Ovary (tissue), 9 donors: ENCODE data around the gene THSD4. TPM values are rescaled to one million over a fixed set of nuclear protein-coding genes. Genes with fewer than 3 reads are reported as not detected.
A peak's percentile ranks its signal among the peaks of the same experiment; 100 is the strongest.

ENCODE experiments used
- DNase-seq, 5 donors: peaks; one replicate each; pipeline ENCODE4 v3.0.0-alpha.2; 2019 to 2020
- H3K27ac ChIP-seq, 2 donors: fragments of 200-600 bp; one replicate each; pipeline versions ENCODE4 v1.5.1 to v1.8.0; 2019 to 2022
- H3K27me3 ChIP-seq: fragments of 200-600 bp; one replicate; pipeline ENCODE4 v1.8.0; 2022
- H3K36me3 ChIP-seq: fragments of 200-600 bp; sonication (generic); one replicate; pipeline ENCODE4 v1.5.1; 2019
- H3K4me1 ChIP-seq: one replicate; pipeline ENCODE4 v1.8.1; 2013; ENCODE audit warnings: mild to moderate bottlenecking, moderate library complexity; ENCODE audit not compliant: insufficient read depth
- H3K4me3 ChIP-seq: fragments of 200-600 bp; sonication (generic); one replicate; pipeline ENCODE4 v1.5.1; 2017
- H3K9me3 ChIP-seq, 2 donors: fragments of 200-600 bp in 1 of 2; sonication (generic) in 1 of 2; one replicate each; pipeline versions ENCODE4 v1.5.1 to v1.8.1; 2013 to 2019; ENCODE audit warnings: mild to moderate bottlenecking in 1 of 2, moderate library complexity in 1 of 2
- EP300 ChIP-seq: sonication (generic); formaldehyde crosslinking; IDR thresholded peaks from one replicate; pipeline ENCODE4 v1.6.1; 2017; ENCODE audit warnings: antibody characterized with exemption
- POLR2A ChIP-seq: fragments of 450-650 bp; IDR thresholded peaks from one replicate; pipeline ENCODE4 v1.6.1; 2017; ENCODE audit warnings: antibody characterized with exemption, mild to moderate bottlenecking, moderate library complexity
- WGBS, 3 donors: extraction: QIAGEN DNeasy Blood & Tissue Kit in 1 of 3; methylation state at CpG; one replicate each; pipeline versions ENCODE4 v1.1.5 to v1.1.7; 2013 to 2017; 5-methylcytosine and 5-hydroxymethylcytosine counted together
- intact Hi-C, 4 donors: fragments of 100-400 bp; cut with DNase I; formaldehyde crosslinking; loops; one replicate each; pipeline versions ENCODE4 v1.11.0 to v1.15.1; 2022 to 2023
- polyA plus RNA-seq, 2 donors: library from polyadenylated mRNA; stranded (reverse); fragments of 200-250 nt in 1 of 2; fragments of 350-450 nt in 1 of 2; fragmentation: Illumina TruSeq in 1 of 2; extraction: RNeasy Lipid Tissue Mini Kit (QIAGEN cat#74804) in 1 of 2; gene quantifications; one replicate each; pipeline ENCODE4 v1.2.3, GENCODE V29; 2013 to 2014
- total RNA-seq, 7 donors: library from RNA; depleted of rRNA in 2 of 7; stranded (reverse); fragments of >200 nt in 2 of 7; fragmentation: NEBNext Ultra II Directional in 3 of 7; extraction: Animal tissue kit (Norgen Biotek cat#: 25700) in 3 of 7; gene quantifications; one replicate each; pipeline versions ENCODE4 v1.1.0 to v1.2.4, GENCODE V29; 2016 to 2023
- TF ChIP-seq, protein P1 (sequence below), 3 donors: fragments of 450-650 bp in 2 of 3; fragments of 200-600 bp in 1 of 3; IDR thresholded peaks; one replicate each; pipeline versions ENCODE4 v1.5.1 to v1.8.0; 2016 to 2022; ENCODE audit warnings: antibody characterized with exemption in 3 of 3, mild to moderate bottlenecking in 1 of 3
- donor health status: DM: no; HTN: no; CAD: no; lungs with moderate emphysema.
- donor health status: DM: no; HTN: no; CAD: no.
- donor health status: Bipolar disorder and iron deficiency.
- donor health status: DM: yes; HTN: yes; CAD: no.
- donor health status: DM: no; HTN: no; CAD: no.
- donor health status: DM: yes; HTN: yes; CAD: no.

THSD4 gene
- total and polyA plus RNA-seq, 9 donors, result 3.2 to 53.4 (median 13.5) TPM

DNA sequence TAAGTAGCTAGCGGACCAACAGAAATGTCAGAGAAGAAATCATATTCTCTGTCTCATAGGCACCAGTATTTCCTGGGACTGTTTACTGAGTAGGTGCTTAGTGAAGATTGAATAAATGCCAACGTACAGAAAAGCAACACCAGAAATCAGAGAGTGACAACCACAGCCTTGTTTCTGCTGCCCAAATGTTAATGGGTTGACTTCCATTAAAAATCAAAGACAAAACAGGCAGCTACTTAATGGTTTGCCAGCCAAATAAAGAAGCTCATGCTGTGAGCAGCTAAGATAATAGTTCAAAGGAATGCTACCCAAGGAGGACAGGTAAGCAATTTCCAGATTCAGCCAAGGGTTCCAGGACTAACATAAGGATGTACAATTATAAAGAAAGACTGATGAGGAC, 270.7 kb downstream of the THSD4 start:
- Histone ChIP-seq H3K36me3 (no peaks in the 10 kb centered on the region), H3K4me3 (no peak overlapping the region), H3K27ac (no peak overlapping the region), H3K4me1 (no peaks in the 10 kb centered on the region), H3K9me3 (no peaks in the 10 kb centered on the region), H3K27me3 (no peaks in the 10 kb centered on the region)
- DNase-seq, result no peak
- intact Hi-C loops, result loop anchor here in 3 of 4 donors (2.0 to 10.0 kb wide), 3 partner anchors 55 to 271 kb away; partner anchors contain the start of gene THSD4 (in 1 of the 3)
- WGBS, 3 donors, result 63 to 73% (median 65%) methylated on average over 2 of the region's 2 CpGs
- TF ChIP-seq POLR2A, result no peak
- TF ChIP-seq, protein P1, sequence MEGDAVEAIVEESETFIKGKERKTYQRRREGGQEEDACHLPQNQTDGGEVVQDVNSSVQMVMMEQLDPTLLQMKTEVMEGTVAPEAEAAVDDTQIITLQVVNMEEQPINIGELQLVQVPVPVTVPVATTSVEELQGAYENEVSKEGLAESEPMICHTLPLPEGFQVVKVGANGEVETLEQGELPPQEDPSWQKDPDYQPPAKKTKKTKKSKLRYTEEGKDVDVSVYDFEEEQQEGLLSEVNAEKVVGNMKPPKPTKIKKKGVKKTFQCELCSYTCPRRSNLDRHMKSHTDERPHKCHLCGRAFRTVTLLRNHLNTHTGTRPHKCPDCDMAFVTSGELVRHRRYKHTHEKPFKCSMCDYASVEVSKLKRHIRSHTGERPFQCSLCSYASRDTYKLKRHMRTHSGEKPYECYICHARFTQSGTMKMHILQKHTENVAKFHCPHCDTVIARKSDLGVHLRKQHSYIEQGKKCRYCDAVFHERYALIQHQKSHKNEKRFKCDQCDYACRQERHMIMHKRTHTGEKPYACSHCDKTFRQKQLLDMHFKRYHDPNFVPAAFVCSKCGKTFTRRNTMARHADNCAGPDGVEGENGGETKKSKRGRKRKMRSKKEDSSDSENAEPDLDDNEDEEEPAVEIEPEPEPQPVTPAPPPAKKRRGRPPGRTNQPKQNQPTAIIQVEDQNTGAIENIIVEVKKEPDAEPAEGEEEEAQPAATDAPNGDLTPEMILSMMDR (IDR thresholded peaks at IDR 0.05), result no peak
- TF ChIP-seq EP300, result no peak

DNA sequence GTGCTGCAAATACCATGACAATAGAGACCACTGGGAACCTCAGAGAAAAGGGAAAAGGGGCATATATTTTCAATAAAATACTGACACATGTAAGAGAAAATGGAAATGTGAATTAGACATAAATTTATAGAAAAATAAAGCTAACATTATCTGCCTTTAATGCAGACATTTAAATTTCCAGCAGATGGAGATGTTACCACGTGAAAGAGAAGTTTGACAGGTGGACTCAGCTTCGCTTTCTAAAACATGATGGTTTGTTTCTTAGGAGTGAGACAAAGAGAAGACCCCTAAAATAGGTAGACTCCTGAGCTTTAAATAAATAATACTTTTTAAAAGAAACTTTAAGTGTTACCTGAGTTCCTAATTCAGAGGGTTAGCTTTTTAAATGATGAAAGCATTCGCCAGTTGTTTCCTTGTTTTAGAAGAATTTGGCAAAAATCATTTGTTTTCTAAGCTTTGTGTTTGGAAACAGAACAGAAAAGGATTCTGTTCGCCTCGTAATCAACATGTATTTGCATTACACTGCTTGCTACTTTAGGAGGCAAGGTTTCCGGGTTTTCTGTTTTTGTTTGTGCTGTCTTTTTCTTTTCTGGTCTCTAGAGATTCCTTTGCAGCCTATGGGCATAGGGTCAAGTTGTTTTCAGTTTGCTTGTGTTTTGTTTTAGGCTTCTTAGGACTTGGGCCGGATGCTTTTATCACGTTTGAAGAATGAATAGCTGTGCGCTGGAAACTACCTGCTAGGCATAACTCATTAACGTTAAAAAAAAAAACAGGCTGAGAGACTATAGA, 271.4 kb downstream of the THSD4 start:
- TF ChIP-seq, protein P1 (IDR thresholded peaks at IDR 0.05), result peak in 2 of 3 donors; percentile 59
- no peak for TF ChIP-seq POLR2A
- Histone ChIP-seq H3K4me3 (no peak overlapping the region), H3K36me3 (no peaks in the 10 kb centered on the region), H3K4me1 (no peaks in the 10 kb centered on the region), H3K27ac (no peak overlapping the region), H3K27me3 (no peaks in the 10 kb centered on the region), H3K9me3 (no peaks in the 10 kb centered on the region)
- no peak for DNase-seq
- WGBS, 3 donors, result 8 to 15% (median 12%) methylated on average over 10 of the region's 10 CpGs
- intact Hi-C loops, result loop anchor here in 3 of 4 donors (2.0 to 10.0 kb wide), 3 partner anchors 54 to 272 kb away; partner anchors contain the start of gene THSD4 (in 1 of the 3)

DNA sequence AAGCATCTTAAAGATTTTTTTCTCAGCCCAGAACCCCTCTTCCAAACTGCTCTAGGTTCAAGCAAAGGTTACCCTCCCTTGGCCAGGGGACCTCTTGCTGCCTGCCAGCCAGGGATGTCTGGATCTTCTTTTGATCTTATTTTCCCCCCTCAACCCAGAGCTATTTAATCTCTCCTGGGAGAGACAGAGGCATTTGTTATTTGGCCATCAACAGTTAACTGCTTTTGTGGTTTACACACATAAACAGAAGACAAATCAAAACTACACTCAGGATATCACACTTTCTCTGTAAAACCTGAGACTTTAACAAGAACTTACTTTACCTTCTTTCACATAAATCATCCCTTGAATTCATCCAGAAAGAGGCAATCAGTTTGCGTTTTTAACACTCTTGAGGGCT, 272.5 kb downstream of the THSD4 start:
- H3K4me3 ChIP-seq, result no peak overlapping the region
- intact Hi-C loops, result loop anchor here in 3 of 4 donors (2.0 to 10.0 kb wide), 3 partner anchors 53 to 273 kb away; partner anchors contain the start of gene THSD4 (in 1 of the 3)
- H3K27me3 ChIP-seq, result no peaks in the 10 kb centered on the region
- WGBS, 3 donors, result 58 to 80% (median 76%) methylated on average over 1 of the region's 1 CpG
- no peaks in the 10 kb centered on the region for H3K9me3 ChIP-seq
- no peak overlapping the region for H3K27ac ChIP-seq
- no peaks in the 10 kb centered on the region for H3K4me1 ChIP-seq
- TF ChIP-seq, protein P1 (IDR thresholded peaks at IDR 0.05), result no peak
- no peak for TF ChIP-seq EP300
- no peak for TF ChIP-seq POLR2A
- no peak for DNase-seq
- no peaks in the 10 kb centered on the region for H3K36me3 ChIP-seq

DNA sequence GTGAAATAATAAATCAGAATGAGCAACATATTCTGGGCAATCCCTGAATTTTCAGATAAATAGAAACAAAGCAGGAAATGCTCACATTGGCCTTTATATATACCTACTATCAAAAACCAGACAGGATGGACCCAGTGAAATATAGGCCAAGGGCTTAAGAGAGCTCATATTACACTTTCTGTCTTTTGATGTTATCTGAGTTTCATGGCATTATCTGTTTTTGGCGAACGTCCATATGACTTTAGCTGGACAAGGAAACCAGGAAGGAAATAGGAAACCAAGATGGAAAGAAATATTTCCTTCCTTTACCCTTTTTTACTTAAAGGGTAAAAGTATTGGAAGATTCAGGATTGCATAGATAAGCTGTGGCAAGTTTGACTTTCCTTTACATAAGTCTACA, 274.8 kb downstream of the THSD4 start:
- WGBS, 3 donors, result 61 to 77% (median 71%) methylated on average over 2 of the region's 2 CpGs
- no peaks in the 10 kb centered on the region for H3K27me3 ChIP-seq
- intact Hi-C loops, result no loop called here
- TF ChIP-seq POLR2A (no peak), EP300 (no peak)
- no peaks in the 10 kb centered on the region for H3K4me1 ChIP-seq
- no peaks in the 10 kb centered on the region for H3K36me3 ChIP-seq
- no peak overlapping the region for H3K27ac ChIP-seq
- H3K9me3 ChIP-seq, result no peaks in the 10 kb centered on the region
- no peak for DNase-seq
- H3K4me3 ChIP-seq, result no peak overlapping the region
